HG03378 (cell line): Measurements from ENCODE around the gene C1QL3.

Experiments
- ATAC-seq: cut with Tn5 transposase; IDR thresholded peaks from one replicate; pipeline ENCODE4 v1.9.1; 2021; ENCODE audit warnings: mild to moderate bottlenecking, moderate library complexity; ENCODE audit not compliant: unreplicated experiment

C1QL3 gene

GRCh38 chr10:16497911-16498310, 23.8 kb downstream of the C1QL3 start:
- no peak for ATAC-seq

GRCh38 chr10:16493884-16494536, 27.7 kb downstream of the C1QL3 start:
- ATAC-seq = no peak

GRCh38 chr10:16491933-16492332, 29.7 kb downstream of the C1QL3 start:
- ATAC-seq = no peak

GRCh38 chr10:16490511-16490910, 31.2 kb downstream of the C1QL3 start:
- ATAC-seq = no peak

- ATAC-seq = no peak
Measured at GRCh38 chr10:16483241-16483917, 38.3 kb downstream of the C1QL3 start.

GRCh38 chr10:16481052-16481728, 40.5 kb downstream of the C1QL3 start:
- no peak for ATAC-seq

GRCh38 chr10:16478801-16479200, 42.9 kb downstream of the C1QL3 start:
- no peak for ATAC-seq

- ATAC-seq = no peak
Measured at GRCh38 chr10:16477757-16478156, 43.9 kb downstream of the C1QL3 start.

GRCh38 chr10:16472828-16473227, 48.9 kb downstream of the C1QL3 start:
- no peak for ATAC-seq

- ATAC-seq = no peak
Measured at GRCh38 chr10:16470747-16471146, 50.9 kb downstream of the C1QL3 start.

GRCh38 chr10:16466001-16466400, 55.7 kb downstream of the C1QL3 start:
- ATAC-seq = no peak
